Adrenal gland (tissue), 5 donors: Measurements from ENCODE around the gene MARCHF3.

ENCODE experiments used
- CTCF ChIP-seq, 6 experiments: fragments of 450-650 bp in 4 of 6; fragments of 200-600 bp in 2 of 6; sonication (generic) in 1 of 6; IDR thresholded peaks; 1 replicate in 5 of 6; 2 replicates in 1 of 6; pipeline versions ENCODE4 v1.5.1 to v1.8.0; 2016 to 2021; ENCODE audit warnings: antibody characterized with exemption in 6 of 6, mild to moderate bottlenecking in 2 of 6, moderate library complexity in 1 of 6
- POLR2A ChIP-seq, 2 donors: fragments of 450-650 bp; IDR thresholded peaks; one replicate each; pipeline ENCODE4 v1.6.1; 2017; ENCODE audit warnings: antibody characterized with exemption in 2 of 2, mild to moderate bottlenecking in 2 of 2, moderate library complexity in 1 of 2
- donor health status: DM: no; HTN: no; CAD: no.

- TF ChIP-seq POLR2A (IDR thresholded peaks at IDR 0.05) (no peak), CTCF (IDR thresholded peaks at IDR 0.05) (no peak)
Measured at GRCh38 chr5:126965487-126965886, 64.9 kb downstream of the MARCHF3 start.
